ENCODE results near the gene GPR132.
A peak's percentile ranks its signal among the peaks of the same experiment; 100 is the strongest.
"Not testable (repeated sequence)": the region's sequence is repeated elsewhere in the genome, so short reads cannot be mapped to it uniquely, and the experiment has no call there.

Gene GPR132

DNA sequence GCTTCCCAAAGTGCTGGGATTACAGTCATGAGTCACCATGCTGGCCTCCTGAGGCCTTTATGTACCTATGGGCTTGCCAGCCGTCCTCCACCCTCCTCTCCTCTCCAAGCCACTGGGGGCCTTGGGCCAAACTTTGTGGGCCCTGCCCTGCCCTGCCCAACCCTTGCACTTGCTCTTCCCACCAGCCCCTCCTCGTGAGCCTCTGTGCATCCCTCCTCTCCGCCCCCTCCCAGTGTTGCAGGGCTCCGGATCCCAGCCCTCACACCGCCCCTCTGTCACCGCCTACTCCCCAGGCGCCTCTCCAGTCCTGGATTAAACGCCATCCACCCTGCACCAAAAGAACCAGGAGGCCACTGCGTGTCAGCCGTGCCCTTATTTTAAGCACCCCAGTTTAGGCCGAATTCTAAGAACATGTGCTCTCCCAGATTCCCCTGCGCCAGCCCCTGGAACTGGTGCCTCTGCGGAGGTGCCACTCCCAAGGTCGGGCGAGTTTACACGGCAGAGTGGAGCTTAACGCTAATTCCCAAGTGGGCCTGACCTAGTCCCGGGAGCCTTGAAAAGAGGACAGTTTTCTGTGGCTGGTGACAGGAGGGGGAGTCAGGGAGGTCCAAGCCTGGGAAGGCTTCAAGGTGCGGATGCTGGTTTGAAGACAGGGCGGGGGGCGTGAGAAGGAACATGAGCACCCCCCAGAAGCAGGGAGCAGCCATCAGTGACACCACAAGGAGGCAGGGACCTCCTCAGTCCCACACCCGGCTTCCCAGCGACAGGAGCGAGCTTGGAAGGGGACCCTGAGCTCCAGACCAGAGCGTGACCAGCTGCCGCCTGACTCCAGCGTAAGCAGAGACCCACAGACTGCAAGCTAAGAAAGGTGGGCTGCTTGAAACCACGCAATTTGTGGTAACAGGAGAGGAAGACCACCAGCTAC is 23.1 kb downstream of the GPR132 start:
- Histone ChIP-seq H3K79me2 (no peaks in the 10 kb centered on the region), H2AFZ (no peak overlapping the region), H3K9ac (no peak overlapping the region), H3K9me3 (ENCODE audit: control insufficient read depth, low read length) (no peaks in the 10 kb centered on the region), H3K27ac (no peak overlapping the region), H3K36me3 (ENCODE audit: control insufficient read depth, insufficient read depth, low read length) (no peaks in the 10 kb centered on the region), H3K4me2 (ENCODE audit: low read length) (no peak overlapping the region), H3K27me3 (ENCODE audit: control insufficient read depth, insufficient read depth, low read length) (no peaks in the 10 kb centered on the region), H3K4me1 (no peaks in the 10 kb centered on the region), H3K4me3 (ENCODE audit: low read depth, low read length) (no peak overlapping the region)
- TF ChIP-seq, protein P1, sequence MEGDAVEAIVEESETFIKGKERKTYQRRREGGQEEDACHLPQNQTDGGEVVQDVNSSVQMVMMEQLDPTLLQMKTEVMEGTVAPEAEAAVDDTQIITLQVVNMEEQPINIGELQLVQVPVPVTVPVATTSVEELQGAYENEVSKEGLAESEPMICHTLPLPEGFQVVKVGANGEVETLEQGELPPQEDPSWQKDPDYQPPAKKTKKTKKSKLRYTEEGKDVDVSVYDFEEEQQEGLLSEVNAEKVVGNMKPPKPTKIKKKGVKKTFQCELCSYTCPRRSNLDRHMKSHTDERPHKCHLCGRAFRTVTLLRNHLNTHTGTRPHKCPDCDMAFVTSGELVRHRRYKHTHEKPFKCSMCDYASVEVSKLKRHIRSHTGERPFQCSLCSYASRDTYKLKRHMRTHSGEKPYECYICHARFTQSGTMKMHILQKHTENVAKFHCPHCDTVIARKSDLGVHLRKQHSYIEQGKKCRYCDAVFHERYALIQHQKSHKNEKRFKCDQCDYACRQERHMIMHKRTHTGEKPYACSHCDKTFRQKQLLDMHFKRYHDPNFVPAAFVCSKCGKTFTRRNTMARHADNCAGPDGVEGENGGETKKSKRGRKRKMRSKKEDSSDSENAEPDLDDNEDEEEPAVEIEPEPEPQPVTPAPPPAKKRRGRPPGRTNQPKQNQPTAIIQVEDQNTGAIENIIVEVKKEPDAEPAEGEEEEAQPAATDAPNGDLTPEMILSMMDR (IDR thresholded peaks at IDR 0.05) = no peak

DNA sequence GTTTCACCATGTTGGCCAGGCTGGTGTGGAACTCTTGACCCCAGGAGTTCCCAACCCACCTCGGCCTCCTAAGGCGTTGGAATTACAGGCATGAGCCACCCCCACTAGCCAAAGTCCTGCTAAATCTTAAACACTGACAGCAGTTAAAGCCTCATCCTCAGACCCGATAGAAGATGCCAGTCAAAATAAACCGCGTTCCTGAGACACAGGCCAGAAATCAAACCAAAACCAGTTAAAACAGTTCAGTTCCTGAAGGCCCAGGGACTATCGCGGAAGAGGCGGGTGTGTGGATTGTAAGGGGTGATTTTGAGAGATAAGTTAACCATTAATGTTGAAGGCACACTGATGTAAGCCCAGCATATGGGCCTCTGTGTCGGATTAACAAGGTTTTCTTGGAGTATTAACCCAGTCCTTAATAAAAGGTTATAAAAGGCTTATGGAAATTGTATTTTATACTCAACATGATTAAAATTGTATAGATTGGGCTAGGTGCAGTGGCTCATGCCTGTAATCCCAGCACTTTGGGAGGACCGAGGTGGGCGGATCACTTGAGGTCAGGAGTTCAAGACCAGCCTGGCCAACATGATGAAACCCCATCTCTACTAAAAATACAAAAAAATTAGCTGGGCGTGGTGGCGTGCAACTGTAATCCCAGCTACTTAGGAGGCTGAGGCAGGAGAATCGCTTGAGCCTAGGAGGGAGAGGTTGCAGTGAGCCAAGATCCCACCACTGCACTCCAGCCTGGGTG is 25.6 kb downstream of the GPR132 start:
- TF ChIP-seq, protein P1 (IDR thresholded peaks at IDR 0.05) = no peak
- no peak overlapping the region for H3K27ac ChIP-seq

DNA sequence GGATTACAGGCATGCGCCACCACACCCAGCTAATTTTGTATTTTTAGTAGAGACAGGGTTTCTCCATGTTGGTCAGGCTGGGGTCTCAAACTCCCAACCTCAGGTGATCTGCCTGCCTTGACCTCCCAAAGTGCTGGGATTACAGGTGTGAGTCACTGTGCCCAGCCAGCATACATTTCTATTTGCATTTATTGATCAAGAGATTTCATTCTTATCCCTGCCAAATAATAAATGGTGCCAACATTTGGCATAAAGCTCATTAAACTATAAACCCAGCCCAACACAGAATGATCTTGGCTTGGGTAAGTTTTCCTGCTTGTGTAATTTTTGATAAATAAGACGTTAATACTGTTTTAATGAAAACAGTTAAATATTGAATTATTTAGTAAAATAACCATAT is 29.6 kb downstream of the GPR132 start:
- not testable (repeated sequence) for H2AFZ ChIP-seq; H3K4me2 ChIP-seq (ENCODE audit: low read length); H3K36me3 ChIP-seq (ENCODE audit: control insufficient read depth, insufficient read depth, low read length); H3K9me3 ChIP-seq (ENCODE audit: control insufficient read depth, low read length); H3K27ac ChIP-seq; H3K9ac ChIP-seq; H3K79me2 ChIP-seq; H3K4me3 ChIP-seq (ENCODE audit: low read depth, low read length); H3K4me1 ChIP-seq; H3K27me3 ChIP-seq (ENCODE audit: control insufficient read depth, insufficient read depth, low read length)

More for the DNA sequence above, 25.6 kb downstream of the GPR132 start:
- H3K9me3 ChIP-seq (ENCODE audit: control insufficient read depth, low read length) = no peaks in the 10 kb centered on the region
- H2AFZ ChIP-seq = no peak overlapping the region
- no peak overlapping the region for H3K4me2 ChIP-seq (ENCODE audit: low read length)
- H3K27me3 ChIP-seq (ENCODE audit: control insufficient read depth, insufficient read depth, low read length) = no peaks in the 10 kb centered on the region
- H3K4me1 ChIP-seq = no peaks in the 10 kb centered on the region
- H3K4me3 ChIP-seq (ENCODE audit: low read depth, low read length) = no peak overlapping the region
- no peak overlapping the region for H3K9ac ChIP-seq
- no peaks in the 10 kb centered on the region for H3K36me3 ChIP-seq (ENCODE audit: control insufficient read depth, insufficient read depth, low read length)
- no peaks in the 10 kb centered on the region for H3K79me2 ChIP-seq

DNA sequence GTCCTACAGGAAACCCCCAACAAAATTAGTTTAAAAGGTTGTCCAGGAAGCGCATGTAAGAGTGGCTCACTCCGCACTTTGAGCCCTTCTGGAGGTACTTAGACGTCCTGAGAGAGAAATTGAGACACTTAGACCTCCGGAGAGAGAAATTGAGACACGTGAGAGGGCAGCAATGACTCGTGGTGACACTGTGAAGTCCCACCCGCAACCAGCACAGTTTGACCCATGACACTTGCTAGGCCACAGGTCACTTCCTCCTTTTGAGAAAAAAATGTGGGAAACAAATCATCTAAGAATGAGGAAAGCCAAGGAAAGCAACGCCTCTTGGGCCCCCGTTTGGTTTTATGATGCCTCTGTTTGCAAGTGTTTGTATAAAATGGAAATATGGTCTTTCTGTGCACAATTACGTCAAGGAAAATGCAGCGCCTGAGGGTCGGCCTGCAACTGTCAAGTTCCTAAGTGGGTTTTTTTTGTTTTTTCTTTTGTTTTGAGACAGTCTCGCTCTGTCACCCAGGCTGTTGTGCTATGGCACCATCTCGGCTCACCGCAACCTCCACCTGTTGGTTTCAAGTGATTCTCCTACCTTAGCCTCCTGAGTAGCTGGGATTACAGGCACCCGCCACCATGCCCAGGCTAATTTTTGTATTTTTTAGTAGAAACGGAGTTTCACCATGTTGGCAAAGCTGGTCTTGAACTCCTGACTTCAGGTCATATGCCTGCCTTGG is 30.8 kb downstream of the GPR132 start:
- Histone ChIP-seq H3K4me3 (ENCODE audit: low read depth, low read length) (no peak overlapping the region), H3K9ac (no peak overlapping the region), H3K4me2 (ENCODE audit: low read length) (no peak overlapping the region)

DNA sequence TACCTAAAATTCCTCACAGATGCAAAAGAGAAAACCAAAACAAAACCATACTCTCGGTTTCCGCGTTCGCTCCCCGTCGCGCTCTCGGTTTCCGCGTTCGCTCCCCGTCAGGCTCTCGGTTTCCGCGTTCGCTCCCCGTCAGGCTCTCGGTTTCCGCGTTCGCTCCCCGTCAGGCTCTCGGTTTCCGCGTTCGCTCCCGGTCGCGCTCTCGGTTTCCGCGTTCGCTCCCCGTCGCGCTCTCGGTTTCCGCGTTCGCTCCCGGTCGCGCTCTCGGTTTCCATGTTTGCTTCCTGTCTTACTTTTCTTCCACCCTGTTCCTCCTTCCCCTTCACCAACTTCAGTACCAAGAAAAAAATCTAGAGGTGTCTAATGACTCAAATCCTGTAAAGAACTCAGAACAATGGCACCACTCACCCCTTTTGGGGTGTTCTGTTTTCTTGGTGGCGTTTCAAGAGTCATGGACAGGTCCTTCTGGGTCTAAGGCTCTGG is 31.8 kb downstream of the GPR132 start:
- not testable (repeated sequence) for H3K27ac ChIP-seq; H3K9me3 ChIP-seq (ENCODE audit: control insufficient read depth, low read length); H3K9ac ChIP-seq; H3K4me1 ChIP-seq; H3K4me2 ChIP-seq (ENCODE audit: low read length); H3K27me3 ChIP-seq (ENCODE audit: control insufficient read depth, insufficient read depth, low read length); H3K36me3 ChIP-seq (ENCODE audit: control insufficient read depth, insufficient read depth, low read length); H3K79me2 ChIP-seq
- Histone ChIP-seq H3K4me3 (ENCODE audit: low read depth, low read length) (peak overlapping the region; percentile 43), H2AFZ (peak overlapping the region; percentile 12)

More for the DNA sequence above, 30.8 kb downstream of the GPR132 start:
- H3K4me1 ChIP-seq = no peaks in the 10 kb centered on the region
- TF ChIP-seq, protein P1 (IDR thresholded peaks at IDR 0.05) = no peak
- H3K36me3 ChIP-seq (ENCODE audit: control insufficient read depth, insufficient read depth, low read length) = no peaks in the 10 kb centered on the region
- H2AFZ ChIP-seq = no peak overlapping the region
- no peak overlapping the region for H3K27ac ChIP-seq
- no peaks in the 10 kb centered on the region for H3K9me3 ChIP-seq (ENCODE audit: control insufficient read depth, low read length)
- no peaks in the 10 kb centered on the region for H3K79me2 ChIP-seq
- H3K27me3 ChIP-seq (ENCODE audit: control insufficient read depth, insufficient read depth, low read length) = no peaks in the 10 kb centered on the region

DNA sequence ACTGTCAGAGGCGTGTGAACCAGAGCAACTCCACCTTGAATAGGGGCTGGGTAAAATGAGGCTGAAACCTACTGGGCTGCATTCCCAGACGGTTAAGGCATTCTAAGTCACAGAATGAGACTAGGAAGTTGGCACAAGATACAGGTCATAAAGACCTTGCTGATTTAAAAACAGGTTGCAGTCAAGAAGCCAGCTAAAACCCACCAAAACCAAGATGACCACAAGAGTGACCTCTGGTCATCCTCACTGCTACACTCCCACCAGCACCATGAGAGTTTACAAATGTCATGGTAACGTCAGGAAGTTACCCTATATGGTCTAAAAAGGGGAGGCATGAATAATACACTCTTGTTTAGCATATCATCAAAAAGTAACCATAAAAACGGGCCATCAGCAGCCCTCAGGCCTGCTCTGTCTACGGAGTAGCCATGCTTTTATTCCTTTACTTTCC is 32.8 kb downstream of the GPR132 start:
- H3K27me3 ChIP-seq (ENCODE audit: control insufficient read depth, insufficient read depth, low read length); H3K36me3 ChIP-seq (ENCODE audit: control insufficient read depth, insufficient read depth, low read length); H3K9ac ChIP-seq; H3K4me3 ChIP-seq (ENCODE audit: low read depth, low read length); H3K79me2 ChIP-seq; H3K4me1 ChIP-seq; H3K9me3 ChIP-seq (ENCODE audit: control insufficient read depth, low read length); H2AFZ ChIP-seq; H3K27ac ChIP-seq; H3K4me2 ChIP-seq (ENCODE audit: low read length): not testable (repeated sequence)
